Hippocampal formation (tissue), 2 donors: Measurements from ENCODE around the gene NMU.
"Not testable (repeated sequence)": the region's sequence is repeated elsewhere in the genome, so short reads cannot be mapped to it uniquely, and the experiment has no call there.

ENCODE experiments used
- DNase-seq, 2 donors: peaks; one replicate each; lab custom pipeline; 2025; lab: John Stamatoyannopoulos, UW

NMU gene

GRCh38 chr4:55635741-55636655 is at the start of gene NMU:
NMU (minus strand) TSS chr4:55636298; CDS start chr4:55636192, 106 bp downstream.
- no peak for DNase-seq

DNA sequence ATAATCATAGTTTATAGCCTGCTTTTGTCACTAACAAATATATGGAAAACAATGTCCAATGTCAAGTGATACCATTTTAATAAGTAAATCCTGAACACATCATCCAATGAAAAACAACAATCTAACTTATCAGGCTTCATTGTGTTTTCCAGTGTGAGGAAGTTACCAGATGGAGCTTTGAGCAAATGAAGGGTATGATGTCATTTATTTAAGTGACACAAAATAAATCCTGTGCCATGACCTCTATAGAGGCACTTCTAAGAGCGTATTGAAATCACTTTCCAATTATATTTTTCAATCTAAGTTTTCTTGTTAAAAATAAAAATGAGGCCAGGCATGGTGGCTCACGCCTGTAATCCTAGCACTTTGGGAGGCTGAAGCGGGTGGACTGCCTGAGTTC is 48.2 kb upstream of the NMU start:
- no peak for DNase-seq

- not testable (repeated sequence) for DNase-seq
Observed at GRCh38 chr4:55682797-55683196, 46.7 kb upstream of the NMU start.

DNA sequence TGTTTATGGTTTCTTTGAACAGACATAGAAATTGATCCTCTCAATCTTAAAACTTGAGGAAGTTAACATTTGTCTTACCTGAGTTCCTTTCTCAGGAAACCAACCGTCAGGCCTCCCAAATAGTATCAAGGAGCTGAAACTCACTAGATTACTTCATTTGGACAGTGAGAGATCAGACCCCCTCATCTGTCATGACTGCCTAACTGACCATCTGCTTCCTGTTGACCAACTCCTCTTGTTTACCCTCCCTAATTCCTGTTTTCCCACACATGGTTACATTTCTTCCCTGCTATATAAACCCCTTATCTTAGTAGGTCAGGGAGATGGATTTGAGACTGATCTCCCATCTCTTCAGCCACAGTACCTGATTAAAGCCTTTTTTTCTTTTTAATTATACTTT is 46.2 kb upstream of the NMU start:
- DNase-seq: no peak

- no peak for DNase-seq
Observed at GRCh38 chr4:55681430-55681829, 45.3 kb upstream of the NMU start.

DNA sequence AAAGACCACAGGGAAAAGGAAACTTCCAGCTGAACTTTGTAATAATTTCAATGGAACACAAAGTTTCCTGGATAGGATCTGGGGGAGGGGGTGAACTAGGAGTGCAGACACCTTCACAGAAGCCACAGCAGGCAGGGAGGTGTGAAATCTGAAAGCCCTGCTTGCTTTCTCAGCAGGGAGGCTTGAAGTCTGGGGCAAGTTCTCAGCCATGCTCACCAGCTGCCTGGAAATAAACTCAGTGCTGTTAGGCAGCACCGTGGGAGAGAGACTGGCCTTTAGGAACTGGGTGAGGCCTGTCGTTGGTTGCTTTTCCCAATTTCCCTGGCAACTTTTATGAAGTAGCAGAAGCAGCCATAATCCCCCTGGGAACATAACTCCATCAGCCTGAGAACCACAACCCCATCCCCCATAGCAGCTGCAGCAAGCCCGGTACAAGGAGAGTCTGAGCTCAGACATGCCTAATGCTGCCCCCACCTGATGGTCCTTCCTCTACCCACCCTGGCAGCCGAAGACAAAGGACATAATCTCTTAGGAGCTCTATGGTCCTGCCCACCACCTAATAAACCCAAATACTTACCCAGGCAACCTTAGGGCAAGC is 39.2 kb upstream of the NMU start:
- no peak for DNase-seq

GRCh38 chr4:55673424-55673823 is 37.3 kb upstream of the NMU start:
- no peak for DNase-seq

GRCh38 chr4:55671667-55672066 is 35.6 kb upstream of the NMU start:
- DNase-seq: no peak

DNA sequence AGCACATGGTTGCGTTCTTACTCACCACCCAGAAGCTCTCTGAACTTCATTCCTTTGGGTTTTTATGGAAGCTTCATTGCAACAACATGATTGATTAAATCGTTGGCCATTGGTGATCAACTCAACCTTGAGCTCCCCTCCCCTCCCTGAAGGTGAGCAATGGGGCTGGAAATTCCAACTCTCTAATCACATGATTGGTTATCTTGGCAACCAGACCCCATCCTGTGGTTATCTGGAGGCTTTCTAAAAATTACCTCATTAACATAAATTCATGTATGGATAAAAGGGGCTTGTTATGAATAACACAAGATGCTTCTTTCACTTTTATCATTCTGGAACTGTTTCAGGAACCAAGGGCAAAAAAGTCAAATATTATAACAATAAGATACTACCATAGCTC is 34.6 kb upstream of the NMU start:
- no peak for DNase-seq

DNA sequence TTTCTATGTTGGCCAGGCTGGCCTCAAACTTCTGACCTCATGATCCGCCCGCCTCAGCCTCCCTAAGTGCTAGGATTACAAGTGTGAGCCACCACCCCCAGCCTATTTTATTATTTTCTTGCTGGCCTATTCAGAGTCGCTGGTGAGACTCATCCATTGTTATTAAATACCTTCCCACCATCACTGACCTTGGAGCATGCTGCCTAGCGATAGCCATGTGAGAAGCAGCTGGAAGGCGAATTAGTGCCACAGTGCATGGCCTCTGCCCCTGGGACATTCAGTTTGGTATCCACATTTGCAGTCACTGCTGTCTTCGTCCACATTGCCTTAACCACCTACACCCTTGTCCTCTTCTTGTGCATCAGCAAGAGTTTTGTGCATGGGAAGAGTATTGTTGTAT is 32.4 kb upstream of the NMU start:
- DNase-seq: no peak

GRCh38 chr4:55666535-55666934 is 30.4 kb upstream of the NMU start:
- DNase-seq: no peak

- DNase-seq: no peak
Observed at GRCh38 chr4:55663145-55663544, 27.0 kb upstream of the NMU start.

DNA sequence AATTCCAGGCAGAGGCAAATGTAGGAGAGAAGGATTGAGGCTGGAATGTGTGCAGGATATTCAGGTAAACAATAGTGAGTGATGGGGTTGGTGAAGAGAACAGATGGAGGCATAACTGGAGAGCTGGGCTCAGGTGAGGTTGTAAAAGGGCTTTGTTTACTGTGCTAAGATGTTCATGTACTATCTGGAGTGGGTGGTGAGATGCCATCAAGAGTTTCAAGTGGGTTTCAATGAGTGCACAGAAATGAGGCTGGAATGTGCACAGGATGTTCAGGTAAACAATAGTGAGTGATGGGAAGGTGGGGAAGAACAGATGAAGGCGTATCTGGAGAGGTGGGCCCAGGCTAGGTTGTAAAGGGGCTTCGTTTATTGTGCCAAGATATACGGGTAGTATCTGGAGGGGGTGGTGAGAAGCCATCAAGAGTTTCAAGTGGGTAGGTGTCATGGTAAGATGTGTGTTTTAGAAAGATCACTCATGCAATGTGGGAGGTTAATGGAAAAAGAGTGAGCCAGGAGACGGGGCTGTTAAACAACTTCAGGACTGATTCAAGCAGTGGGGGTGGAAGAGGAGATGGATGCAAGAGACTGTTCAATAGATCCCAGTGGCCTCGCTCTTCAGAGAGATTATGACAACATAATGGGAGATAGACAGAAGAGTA is 25.4 kb upstream of the NMU start:
- no peak for DNase-seq

- no peak for DNase-seq
Observed at GRCh38 chr4:55658657-55659056, 22.6 kb upstream of the NMU start.

DNA sequence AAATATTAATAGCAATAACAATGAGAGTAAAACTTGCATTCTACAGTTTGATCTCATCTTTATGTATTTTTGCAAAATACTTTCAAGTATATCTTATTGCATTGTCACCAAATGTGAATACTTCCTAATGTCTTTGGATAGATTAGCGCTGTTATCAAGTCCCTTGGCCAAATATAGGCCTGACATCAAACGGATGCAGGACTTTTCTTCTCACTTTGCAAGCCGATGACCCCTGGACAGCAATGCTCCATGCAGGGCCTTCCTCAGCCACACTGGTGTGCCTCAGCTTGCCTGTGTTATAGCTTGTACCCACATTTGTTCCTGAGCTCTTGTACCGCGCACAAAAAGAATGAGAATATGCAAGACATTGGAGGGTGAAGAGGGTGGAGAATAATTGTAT is 18.0 kb upstream of the NMU start:
- DNase-seq: no peak

GRCh38 chr4:55650483-55650882 is 14.4 kb upstream of the NMU start:
- no peak for DNase-seq

- DNase-seq: no peak
Observed at GRCh38 chr4:55637272-55637820, 1.2 kb upstream of the NMU start.

- no peak for DNase-seq
Observed at GRCh38 chr4:55636656-55636999, 530 bp upstream of the NMU start.

GRCh38 chr4:55635282-55635681 is 816 bp downstream of the NMU start:
- DNase-seq: no peak

DNA sequence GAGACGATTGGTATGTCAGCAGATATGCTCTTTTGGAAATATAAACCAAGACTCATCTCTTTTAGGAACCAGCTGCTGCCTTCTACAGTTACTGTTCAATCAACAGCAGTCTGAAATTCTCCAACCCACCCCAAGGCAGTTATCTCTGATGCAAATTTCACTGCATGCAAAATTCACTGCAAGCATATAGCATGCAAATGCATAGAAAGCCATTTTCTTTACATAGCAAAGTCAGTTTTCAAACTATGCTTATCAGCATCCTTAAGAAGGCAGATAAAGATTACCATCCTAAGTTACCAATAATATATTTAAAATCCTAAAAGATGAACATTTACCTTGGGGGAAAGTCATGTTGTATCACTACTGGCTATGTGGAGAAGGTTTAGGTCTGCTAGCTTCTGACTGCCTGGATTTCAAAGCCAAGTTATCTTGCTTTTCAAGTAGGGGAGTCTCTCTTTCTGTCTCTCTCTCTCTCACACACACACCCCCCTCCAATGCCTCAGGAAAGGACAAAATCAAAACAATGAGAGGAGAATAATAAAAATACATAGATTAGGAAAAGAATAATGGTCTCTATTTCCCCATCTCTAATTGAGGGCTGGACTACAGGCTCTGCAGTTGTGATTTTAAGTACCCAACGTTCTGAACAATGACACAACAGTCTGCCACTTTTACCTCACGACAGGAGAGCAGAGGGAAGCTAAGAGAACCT is 1.5 kb downstream of the NMU start:
- DNase-seq: no peak

DNA sequence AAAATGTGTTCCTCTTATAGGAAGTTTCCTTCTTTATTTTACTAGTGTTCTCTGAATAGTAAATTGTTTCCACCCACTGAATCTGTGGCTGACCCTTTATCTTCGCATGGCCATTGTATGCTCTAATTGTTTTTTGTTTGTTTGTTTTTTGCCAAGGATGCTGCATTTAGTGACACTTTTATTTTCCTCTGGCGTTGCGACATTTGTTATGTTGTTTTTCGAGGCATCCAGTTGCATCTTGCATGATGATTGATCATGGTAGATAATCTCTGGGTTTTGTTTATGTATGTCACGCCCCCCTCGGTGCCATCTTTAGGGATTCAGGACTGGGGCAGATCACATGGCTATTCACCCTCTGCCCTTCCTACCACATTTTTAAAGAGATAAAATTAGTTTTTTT is 2.2 kb downstream of the NMU start:
- no peak for DNase-seq

DNA sequence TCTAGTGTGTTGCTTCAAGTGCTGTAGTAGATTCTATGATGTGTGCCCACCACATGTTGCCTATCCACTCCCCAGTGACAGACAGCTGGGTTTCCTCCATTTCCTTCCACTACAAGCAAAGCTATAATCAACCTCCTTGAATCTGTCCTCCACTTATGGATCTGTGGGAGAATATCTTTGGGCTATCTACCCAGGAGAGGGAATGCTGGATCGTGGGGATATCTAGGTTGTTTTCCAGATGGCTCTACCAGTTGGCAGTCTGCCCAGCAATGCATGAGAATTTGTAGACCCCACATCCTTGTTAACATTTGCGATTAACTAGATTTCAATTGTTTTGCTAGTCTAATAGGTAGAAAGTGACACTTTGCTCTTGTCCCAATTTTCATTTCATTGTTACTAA is 10.3 kb downstream of the NMU start:
- no peak for DNase-seq
